Measurements from ENCODE around the gene WNT3. TPM values are rescaled to one million over a fixed set of nuclear protein-coding genes. Genes with fewer than 3 reads are reported as not detected.

The WNT3 gene
- total and polyA plus RNA-seq, 2 of the 8 experiments (the other 6 are each of a cell fraction or from before 2014, with no cell fraction given) = 0.56 to 2.0 TPM

DNA sequence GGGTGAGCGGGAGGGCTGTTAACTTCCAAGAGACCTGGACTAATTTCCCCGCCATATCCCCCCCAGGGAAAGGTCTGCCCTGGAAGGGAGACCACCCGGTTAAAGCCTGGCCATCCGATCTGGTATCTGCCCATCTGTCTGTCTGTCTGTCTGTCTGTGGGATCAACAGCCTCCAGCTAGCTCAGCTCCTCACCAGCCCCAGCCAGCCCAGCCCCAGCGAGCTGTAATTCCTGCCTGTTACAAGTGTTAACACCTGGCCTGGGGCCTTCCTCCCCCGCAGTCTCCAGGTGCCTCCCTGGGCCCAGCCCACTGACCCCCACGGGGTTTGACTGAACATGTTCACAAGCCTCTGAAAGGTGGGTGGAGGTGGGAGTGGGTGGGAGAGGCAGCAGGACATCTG, 4.0 kb downstream of the WNT3 start (continued):
- TF ChIP-seq SAP30 (IDR thresholded peaks at IDR 0.05; ENCODE audit: insufficient read depth, insufficient replicate concordance, low read length) (no peak), KDM1A (IDR thresholded peaks at IDR 0.05; ENCODE audit: borderline replicate concordance, low read length) (no peak), SP1 (IDR thresholded peaks at IDR 0.05; ENCODE audit: low read depth, low read length) (no peak), RFX5 (IDR thresholded peaks at IDR 0.05; ENCODE audit: borderline replicate concordance, low read depth, low read length) (no peak), HDAC2 (IDR thresholded peaks at IDR 0.05; ENCODE audit: borderline replicate concordance in 1 of 2, low read depth in 2 of 2, low read length in 2 of 2) (no peak), SRF (IDR thresholded peaks at IDR 0.05; ENCODE audit: low read depth, low read length) (no peak), NRF1 (IDR thresholded peaks at IDR 0.05; ENCODE audit: low read depth, low read length) (no peak), CHD2 (IDR thresholded peaks at IDR 0.05; ENCODE audit: low read length) (no peak), JUN (IDR thresholded peaks at IDR 0.05; ENCODE audit: low read depth, low read length) (no peak), TEAD4 (IDR thresholded peaks at IDR 0.05; ENCODE audit: low read depth, low read length) (no peak), POLR2AphosphoS5 (IDR thresholded peaks at IDR 0.05; ENCODE audit: low read depth, low read length) (no peak)

Data from H1 (cell line).